Measurements from ENCODE around the gene AXIN1.
A peak's percentile ranks its signal among the peaks of the same experiment; 100 is the strongest.
"Not testable (repeated sequence)": the region's sequence is repeated elsewhere in the genome, so short reads cannot be mapped to it uniquely, and the experiment has no call there.

Gene AXIN1

GRCh38 chr16:342455-343213 is 9.9 kb downstream of the AXIN1 start:
- no peak for DNase-seq (ENCODE audit: insufficient read length)
- TF ChIP-seq POLR2A (IDR thresholded peaks at IDR 0.05; ENCODE audit: low read depth, low read length) (no peak), TAF1 (IDR thresholded peaks at IDR 0.05; ENCODE audit: borderline replicate concordance, low read depth, low read length) (no peak), POLR2AphosphoS5 (IDR thresholded peaks at IDR 0.05; ENCODE audit: low read depth, low read length) (no peak)
- FAIRE-seq = no peak

GRCh38 chr16:341974-342336 is 10.6 kb downstream of the AXIN1 start:
- DNase-seq (ENCODE audit: insufficient read length); FAIRE-seq: not testable (repeated sequence)

- FAIRE-seq; DNase-seq (ENCODE audit: insufficient read length): not testable (repeated sequence)
Observed at GRCh38 chr16:341095-341973, 11.2 kb downstream of the AXIN1 start.

GRCh38 chr16:340370-341091 is 12.0 kb downstream of the AXIN1 start:
- DNase-seq (ENCODE audit: insufficient read length) = no peak
- FAIRE-seq = no peak
- TF ChIP-seq POLR2AphosphoS5 (IDR thresholded peaks at IDR 0.05; ENCODE audit: low read depth, low read length) (no peak), TAF1 (IDR thresholded peaks at IDR 0.05; ENCODE audit: borderline replicate concordance, low read depth, low read length) (no peak), POLR2A (IDR thresholded peaks at IDR 0.05; ENCODE audit: low read depth, low read length) (no peak)

- no peak for TF ChIP-seq POLR2AphosphoS5 (IDR thresholded peaks at IDR 0.05; ENCODE audit: low read depth, low read length)
- TF ChIP-seq TAF1 (IDR thresholded peaks at IDR 0.05; ENCODE audit: borderline replicate concordance, low read depth, low read length) = no peak
- TF ChIP-seq POLR2A (IDR thresholded peaks at IDR 0.05; ENCODE audit: low read depth, low read length) = no peak
- no peak for DNase-seq (ENCODE audit: insufficient read length)
- FAIRE-seq = no peak
Observed at GRCh38 chr16:339680-340079, 12.8 kb downstream of the AXIN1 start.

- no peak for FAIRE-seq
- TF ChIP-seq TAF1 (IDR thresholded peaks at IDR 0.05; ENCODE audit: borderline replicate concordance, low read depth, low read length) = no peak
- no peak for TF ChIP-seq POLR2A (IDR thresholded peaks at IDR 0.05; ENCODE audit: low read depth, low read length)
- no peak for TF ChIP-seq POLR2AphosphoS5 (IDR thresholded peaks at IDR 0.05; ENCODE audit: low read depth, low read length)
- no peak for DNase-seq (ENCODE audit: insufficient read length)
Observed at GRCh38 chr16:337975-338575, 14.4 kb downstream of the AXIN1 start.

- no peak for TF ChIP-seq TAF1 (IDR thresholded peaks at IDR 0.05; ENCODE audit: borderline replicate concordance, low read depth, low read length)
- DNase-seq (ENCODE audit: insufficient read length) (no peak), FAIRE-seq (no peak)
Observed at GRCh38 chr16:337437-337836, 15.1 kb downstream of the AXIN1 start.

GRCh38 chr16:336269-336668 is 16.3 kb downstream of the AXIN1 start:
- TF ChIP-seq TAF1 (IDR thresholded peaks at IDR 0.05; ENCODE audit: borderline replicate concordance, low read depth, low read length) = no peak
- TF ChIP-seq POLR2A (IDR thresholded peaks at IDR 0.05; ENCODE audit: low read depth, low read length) = no peak
- TF ChIP-seq POLR2AphosphoS5 (IDR thresholded peaks at IDR 0.05; ENCODE audit: low read depth, low read length) = no peak
- no peak for FAIRE-seq

GRCh38 chr16:334861-335632 is 17.5 kb downstream of the AXIN1 start:
- DNase-seq (ENCODE audit: insufficient read length); FAIRE-seq: not testable (repeated sequence)

More at GRCh38 chr16:336269-336668, 16.3 kb downstream of the AXIN1 start:
- DNase-seq (ENCODE audit: insufficient read length) = no peak

- FAIRE-seq = peak; percentile 63
- DNase-seq (ENCODE audit: insufficient read length) = not testable (repeated sequence)
Observed at GRCh38 chr16:334164-334832, 18.2 kb downstream of the AXIN1 start.

Measured in GM12892 (cell line).